GM18505 (cell line): ENCODE data around the gene EHD4.

Source experiments
- ATAC-seq: cut with Tn5 transposase; IDR thresholded peaks from one replicate; pipeline ENCODE4 v1.9.1; 2021; ENCODE audit not compliant: unreplicated experiment
- POLR2A ChIP-seq: IDR thresholded peaks from 4 replicates; pipeline ENCODE4 v1.6.1; 2011; ENCODE audit warnings: borderline replicate concordance; ENCODE audit not compliant: insufficient read depth, insufficient read length; ENCODE audit errors: extremely low read depth

EHD4 gene

GRCh38 chr15:41915255-41915994, 56.9 kb downstream of the EHD4 start:
- no peak for TF ChIP-seq POLR2A

DNA sequence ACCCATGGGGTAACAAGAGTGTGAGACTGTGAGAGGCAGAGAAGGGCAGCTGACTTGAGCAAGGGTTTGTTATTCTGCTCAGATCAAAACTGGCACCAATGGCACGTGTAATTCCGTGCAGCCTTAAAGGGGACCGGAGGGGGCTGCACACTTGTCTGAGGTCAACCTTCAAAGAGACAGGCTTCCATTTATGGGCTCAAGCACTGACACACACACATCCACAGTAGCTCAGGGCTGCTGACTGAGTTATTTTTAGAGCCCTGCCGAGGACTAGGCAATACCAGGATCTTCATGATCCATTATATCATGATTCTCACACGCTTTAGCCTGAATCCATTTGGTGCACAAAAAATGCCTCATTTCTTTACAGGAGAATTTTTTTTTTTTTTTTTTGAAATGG, 57.9 kb downstream of the EHD4 start:
- ATAC-seq = no peak
- TF ChIP-seq POLR2A = no peak

More at GRCh38 chr15:41915255-41915994, 56.9 kb downstream of the EHD4 start:
- ATAC-seq = no peak

GRCh38 chr15:41913256-41913655, 59.1 kb downstream of the EHD4 start:
- ATAC-seq = no peak
- no peak for TF ChIP-seq POLR2A

GRCh38 chr15:41911691-41912345, 60.5 kb downstream of the EHD4 start:
- ATAC-seq = no peak

GRCh38 chr15:41908736-41909461, 63.5 kb downstream of the EHD4 start:
- no peak for TF ChIP-seq POLR2A
- no peak for ATAC-seq

More at GRCh38 chr15:41911691-41912345, 60.5 kb downstream of the EHD4 start:
- TF ChIP-seq POLR2A = no peak

GRCh38 chr15:41907141-41907540, 65.2 kb downstream of the EHD4 start:
- ATAC-seq = no peak
- TF ChIP-seq POLR2A = no peak

DNA sequence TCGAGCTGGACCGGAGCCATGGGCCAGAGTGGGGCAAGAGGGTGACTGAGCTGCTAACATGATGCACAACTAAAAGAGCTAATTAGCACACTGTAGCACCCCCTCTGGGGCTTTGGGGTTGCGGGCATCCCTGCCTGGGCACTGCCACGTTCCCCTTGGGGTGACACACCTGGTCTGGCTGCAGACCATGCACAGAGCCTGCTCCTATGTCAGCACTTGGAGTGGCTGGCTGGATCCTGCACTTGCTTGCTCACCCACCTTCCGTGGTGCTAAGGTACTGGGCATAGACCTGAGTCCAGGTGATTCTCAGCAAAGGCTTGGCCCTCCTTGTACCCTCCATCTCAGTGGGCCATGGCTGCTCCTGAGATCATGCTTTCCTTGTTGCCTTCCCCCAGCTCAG, 65.7 kb downstream of the EHD4 start:
- ATAC-seq = no peak
- no peak for TF ChIP-seq POLR2A

DNA sequence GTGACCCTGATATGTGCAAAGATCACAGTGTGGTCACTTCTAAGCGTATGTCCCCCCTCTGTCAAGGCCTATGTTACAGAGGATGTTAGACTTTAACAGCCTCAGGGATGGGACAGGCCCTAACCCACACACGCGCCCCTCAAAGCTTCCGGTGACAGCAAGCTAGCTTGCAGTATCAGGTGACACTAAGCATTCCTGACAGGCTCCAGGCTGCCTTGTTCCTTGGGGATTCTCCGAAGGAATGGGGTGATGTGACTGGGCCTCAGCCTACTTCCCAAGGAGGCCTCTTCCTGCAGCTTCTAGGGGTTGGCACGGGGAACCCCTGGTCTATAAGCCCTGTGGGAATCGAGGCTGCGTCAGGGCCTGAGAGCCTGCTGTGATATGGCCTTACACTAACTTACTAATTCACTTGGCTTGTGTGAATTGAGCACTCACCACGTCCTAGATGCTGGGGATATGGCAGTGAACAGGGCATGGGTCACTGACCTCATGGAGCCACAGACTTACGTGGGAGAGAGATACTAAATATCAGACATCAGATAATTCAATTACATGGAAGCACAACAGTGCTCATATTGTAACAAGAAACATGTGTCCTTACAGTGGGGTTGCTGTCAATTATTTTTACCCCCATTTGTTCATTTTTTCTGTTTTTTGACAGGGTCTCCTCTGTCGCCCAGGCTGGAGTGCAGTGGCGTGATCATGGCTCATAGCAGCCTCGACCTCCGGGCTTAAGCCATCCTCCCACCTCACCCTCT, 67.1 kb downstream of the EHD4 start:
- TF ChIP-seq POLR2A = no peak
- no peak for ATAC-seq

GRCh38 chr15:41904541-41905005, 67.8 kb downstream of the EHD4 start:
- TF ChIP-seq POLR2A = no peak
- no peak for ATAC-seq

DNA sequence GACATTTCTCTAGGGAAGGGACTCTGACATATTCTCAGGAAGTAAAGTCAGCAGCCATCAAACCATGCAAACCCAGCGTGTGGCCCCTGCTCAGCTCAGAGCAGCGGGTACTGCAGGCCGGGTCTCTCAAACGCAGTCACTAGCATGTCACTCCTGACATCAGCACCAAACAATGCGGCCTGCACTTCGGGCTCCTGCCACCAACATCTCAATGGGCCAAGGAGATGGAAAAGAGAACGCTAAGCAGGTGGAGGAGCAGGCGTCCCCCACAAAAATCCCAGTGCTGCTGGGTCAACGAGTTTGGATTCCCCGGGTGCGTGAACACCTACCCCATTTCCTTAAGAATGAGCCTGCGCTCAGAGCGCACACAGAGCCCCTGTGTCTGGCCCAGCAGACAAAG, 68.6 kb downstream of the EHD4 start:
- TF ChIP-seq POLR2A = no peak
- ATAC-seq = no peak

DNA sequence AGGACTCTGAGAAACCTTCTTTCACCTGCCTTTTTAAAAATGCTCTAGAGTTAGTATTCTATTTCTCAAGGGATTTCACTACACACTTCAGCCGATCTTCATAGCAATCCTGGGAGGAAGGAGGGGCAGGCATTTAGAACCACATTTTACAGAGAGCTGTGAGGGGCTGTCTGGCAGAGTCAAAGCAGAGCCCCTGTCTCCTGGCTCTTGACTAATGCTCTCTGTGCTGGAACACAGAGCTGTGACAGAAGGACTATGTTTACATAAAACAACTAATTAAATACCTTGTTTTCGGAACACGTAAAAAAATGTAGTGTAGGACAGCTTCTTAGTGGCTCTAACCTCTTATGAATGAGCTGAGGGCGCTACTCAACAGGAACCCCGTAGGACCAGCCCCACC, 70.9 kb downstream of the EHD4 start:
- TF ChIP-seq POLR2A = no peak
- ATAC-seq = no peak

GRCh38 chr15:41900526-41901380, 71.6 kb downstream of the EHD4 start:
- ATAC-seq = no peak
- no peak for TF ChIP-seq POLR2A

DNA sequence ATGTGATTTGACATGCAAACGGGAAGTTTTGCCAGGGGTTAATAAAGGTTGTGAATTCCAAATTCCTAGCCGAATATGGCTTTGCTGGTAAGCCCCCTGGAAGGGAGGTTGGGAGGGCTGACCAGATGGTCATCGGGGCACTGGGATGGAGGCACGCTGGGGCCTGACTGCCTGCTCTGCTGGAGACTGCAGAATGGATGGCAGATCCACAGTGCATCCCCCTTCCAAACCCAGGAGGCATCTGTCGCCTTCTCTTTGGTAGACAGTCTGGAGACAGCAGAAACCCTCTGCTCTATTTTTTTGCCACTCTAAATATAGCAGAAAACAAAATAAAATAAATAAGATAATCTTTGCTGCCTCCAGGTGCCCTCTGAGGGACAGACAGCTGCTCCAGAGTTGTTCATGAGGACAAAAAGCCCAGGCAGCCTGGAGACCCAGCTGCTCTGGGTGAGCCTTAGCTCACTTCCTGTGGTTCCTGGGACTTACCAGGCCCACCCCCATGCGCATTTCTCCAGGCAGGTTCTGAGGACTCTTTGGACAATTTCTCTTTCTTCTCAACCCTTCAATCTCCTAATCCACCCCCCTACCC, 72.4 kb downstream of the EHD4 start:
- no peak for ATAC-seq
- TF ChIP-seq POLR2A = no peak

DNA sequence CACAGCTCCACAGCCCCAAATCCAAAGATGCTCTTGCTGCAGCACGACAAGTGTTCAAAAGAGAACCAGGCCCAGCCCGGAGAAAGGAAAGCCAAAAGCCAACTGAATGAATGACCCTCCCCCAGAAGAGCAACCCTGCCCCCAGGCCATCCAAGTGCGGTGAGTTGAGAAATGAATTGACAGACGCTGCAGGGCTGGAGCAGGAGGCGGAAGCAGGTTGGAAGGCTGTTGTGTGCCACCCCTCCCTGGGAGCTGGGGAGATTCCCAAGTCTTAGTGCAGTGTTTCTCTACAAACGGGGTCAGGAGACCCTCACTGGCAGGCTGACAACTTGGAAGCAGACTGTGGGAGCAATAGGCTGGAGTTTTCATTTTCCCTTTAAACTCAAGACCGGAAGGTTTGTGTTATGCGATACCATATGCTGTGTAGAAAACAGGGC, 75.0 kb downstream of the EHD4 start:
- ATAC-seq = no peak

More for the DNA sequence above, 75.0 kb downstream of the EHD4 start:
- no peak for TF ChIP-seq POLR2A
